ENCODE measurements around the gene TNNI3. TPM values are rescaled to one million over a fixed set of nuclear protein-coding genes. Genes with fewer than 3 reads are reported as not detected.

The TNNI3 gene
- total and polyA plus RNA-seq, 9 of the 15 experiments (the other 6 are each of a cell fraction or from before 2014, with no cell fraction given) = 4.7 to 158 (median 42.0) TPM

DNA sequence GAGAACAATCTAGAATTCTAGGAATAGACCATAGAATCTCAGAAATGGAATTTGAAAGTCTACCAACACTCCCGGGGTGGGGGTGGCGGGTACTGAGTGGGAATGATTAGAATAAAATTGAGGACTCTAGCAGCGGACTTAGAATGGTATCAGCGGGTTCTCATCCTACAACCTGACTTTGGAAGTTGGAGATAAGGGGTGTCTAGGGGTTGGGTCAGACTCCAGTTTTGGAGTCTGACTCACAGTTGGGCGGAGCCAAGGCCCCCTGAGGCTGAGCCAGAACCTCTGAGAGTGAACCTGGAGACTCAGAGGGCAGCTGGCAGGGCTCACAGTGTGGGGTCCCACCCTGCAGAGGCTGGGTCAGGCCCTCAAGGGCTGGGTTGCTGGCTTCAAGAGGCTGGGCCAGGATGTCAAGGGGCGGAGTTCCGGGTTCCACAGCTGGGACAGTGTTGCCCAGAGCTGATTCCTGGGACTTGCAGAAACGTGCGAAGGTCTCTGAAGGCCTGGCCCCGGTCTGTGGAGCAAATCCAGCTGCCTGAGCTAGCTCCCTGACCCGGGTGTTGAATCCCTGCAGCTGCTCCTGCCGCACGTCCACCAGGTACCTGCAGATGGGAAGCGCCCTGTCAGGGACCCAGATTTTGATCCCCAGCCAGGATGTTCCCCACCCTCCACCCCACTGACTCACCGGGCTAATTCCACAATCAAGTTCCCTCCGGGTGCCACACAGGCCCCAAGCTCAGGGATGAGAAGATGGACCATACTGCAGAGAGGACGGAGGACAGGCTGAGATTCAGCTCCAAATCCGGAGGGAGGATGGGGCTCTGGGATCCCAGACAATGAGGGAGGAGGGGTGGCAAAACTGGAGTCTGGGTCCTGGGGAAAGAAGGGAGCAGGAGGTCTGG is 1.6 kb upstream of the TNNI3 start (continued):
- TF ChIP-seq TEAD4 (IDR thresholded peaks at IDR 0.05; ENCODE audit: low read length) = peak; percentile 83
- TF ChIP-seq TEAD4 (CRISPR knock-in tag; IDR thresholded peaks at IDR 0.05; ENCODE audit: borderline replicate concordance) = no peak
- TF ChIP-seq SLC30A9 (CRISPR knock-in tag; IDR thresholded peaks at IDR 0.05) = no peak
- no peak for TF ChIP-seq SREBF1 (IDR thresholded peaks at IDR 0.05; ENCODE audit: borderline replicate concordance, low read depth, low read length)
- TF ChIP-seq RCOR1 (IDR thresholded peaks at IDR 0.05; ENCODE audit: borderline replicate concordance in 1 of 2, low read depth in 2 of 2, low read length in 2 of 2) = peak in 1 of 2 experiments; percentile 92; a peak in 2 of 4 replicates
- TF ChIP-seq, protein P1, sequence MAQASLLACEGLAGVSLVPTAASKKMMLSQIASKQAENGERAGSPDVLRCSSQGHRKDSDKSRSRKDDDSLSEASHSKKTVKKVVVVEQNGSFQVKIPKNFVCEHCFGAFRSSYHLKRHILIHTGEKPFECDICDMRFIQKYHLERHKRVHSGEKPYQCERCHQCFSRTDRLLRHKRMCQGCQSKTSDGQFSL (CRISPR knock-in tag; IDR thresholded peaks at IDR 0.05) = no peak
- TF ChIP-seq, protein P1 (tag; IDR thresholded peaks at IDR 0.05) = no peak
- peak; percentile 61 for TF ChIP-seq POLR2A (conservative IDR thresholded peaks at IDR 0.05)
- no peak for TF ChIP-seq BMI1 (IDR thresholded peaks at IDR 0.05; ENCODE audit: low read length)
- peak; percentile 61; the same call in 1 of the 2 replicates for TF ChIP-seq CEBPG (CRISPR knock-in tag; IDR thresholded peaks at IDR 0.05)
- TF ChIP-seq CEBPG (tag; conservative IDR thresholded peaks at IDR 0.05 in 1 of 2, IDR thresholded peaks at IDR 0.05 in 1 of 2) = no peak
- TF ChIP-seq FOXA1 (IDR thresholded peaks at IDR 0.05; ENCODE audit: borderline replicate concordance) = no peak
- no peak for TF ChIP-seq HIVEP1 (CRISPR knock-in tag; IDR thresholded peaks at IDR 0.05)
- TF ChIP-seq ZSCAN32 (CRISPR knock-in tag; IDR thresholded peaks at IDR 0.05) = no peak
- peak; percentile 84 for TF ChIP-seq POLR2AphosphoS5 (IDR thresholded peaks at IDR 0.05; ENCODE audit: control insufficient read depth, insufficient read depth, low read depth, low read length)
- peak; percentile 52 for TF ChIP-seq MTA1 (IDR thresholded peaks at IDR 0.05; ENCODE audit: borderline replicate concordance)
- TF ChIP-seq, protein P2, sequence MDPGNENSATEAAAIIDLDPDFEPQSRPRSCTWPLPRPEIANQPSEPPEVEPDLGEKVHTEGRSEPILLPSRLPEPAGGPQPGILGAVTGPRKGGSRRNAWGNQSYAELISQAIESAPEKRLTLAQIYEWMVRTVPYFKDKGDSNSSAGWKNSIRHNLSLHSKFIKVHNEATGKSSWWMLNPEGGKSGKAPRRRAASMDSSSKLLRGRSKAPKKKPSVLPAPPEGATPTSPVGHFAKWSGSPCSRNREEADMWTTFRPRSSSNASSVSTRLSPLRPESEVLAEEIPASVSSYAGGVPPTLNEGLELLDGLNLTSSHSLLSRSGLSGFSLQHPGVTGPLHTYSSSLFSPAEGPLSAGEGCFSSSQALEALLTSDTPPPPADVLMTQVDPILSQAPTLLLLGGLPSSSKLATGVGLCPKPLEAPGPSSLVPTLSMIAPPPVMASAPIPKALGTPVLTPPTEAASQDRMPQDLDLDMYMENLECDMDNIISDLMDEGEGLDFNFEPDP (CRISPR knock-in tag; IDR thresholded peaks at IDR 0.05) = no peak
- TF ChIP-seq TCF3 (CRISPR knock-in tag; IDR thresholded peaks at IDR 0.05) = peak; percentile 87
- no peak for TF ChIP-seq THRAP3 (IDR thresholded peaks at IDR 0.05; ENCODE audit: borderline replicate concordance)
- no peak for TF ChIP-seq FIP1L1 (IDR thresholded peaks at IDR 0.05; ENCODE audit: low read depth, low read length, poor library complexity, severe bottlenecking)
- TF ChIP-seq FOXJ2 (tag; IDR thresholded peaks at IDR 0.05) = no peak
- TF ChIP-seq ZNF263 (CRISPR knock-in tag; IDR thresholded peaks at IDR 0.05; ENCODE audit: borderline replicate concordance) = peak; percentile 78; the same call in 1 of the 2 replicates
- TF ChIP-seq MECOM (CRISPR knock-in tag; IDR thresholded peaks at IDR 0.05) = no peak
- no peak for TF ChIP-seq HDAC8 (tag; IDR thresholded peaks at IDR 0.05)
- TF ChIP-seq HDAC2 (IDR thresholded peaks at IDR 0.05) = peak; percentile 89
- TF ChIP-seq, protein P3, sequence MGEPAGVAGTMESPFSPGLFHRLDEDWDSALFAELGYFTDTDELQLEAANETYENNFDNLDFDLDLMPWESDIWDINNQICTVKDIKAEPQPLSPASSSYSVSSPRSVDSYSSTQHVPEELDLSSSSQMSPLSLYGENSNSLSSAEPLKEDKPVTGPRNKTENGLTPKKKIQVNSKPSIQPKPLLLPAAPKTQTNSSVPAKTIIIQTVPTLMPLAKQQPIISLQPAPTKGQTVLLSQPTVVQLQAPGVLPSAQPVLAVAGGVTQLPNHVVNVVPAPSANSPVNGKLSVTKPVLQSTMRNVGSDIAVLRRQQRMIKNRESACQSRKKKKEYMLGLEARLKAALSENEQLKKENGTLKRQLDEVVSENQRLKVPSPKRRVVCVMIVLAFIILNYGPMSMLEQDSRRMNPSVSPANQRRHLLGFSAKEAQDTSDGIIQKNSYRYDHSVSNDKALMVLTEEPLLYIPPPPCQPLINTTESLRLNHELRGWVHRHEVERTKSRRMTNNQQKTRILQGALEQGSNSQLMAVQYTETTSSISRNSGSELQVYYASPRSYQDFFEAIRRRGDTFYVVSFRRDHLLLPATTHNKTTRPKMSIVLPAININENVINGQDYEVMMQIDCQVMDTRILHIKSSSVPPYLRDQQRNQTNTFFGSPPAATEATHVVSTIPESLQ (CRISPR knock-in tag; IDR thresholded peaks at IDR 0.05) = no peak; the same call in 1 of the 2 replicates
